ENCODE measurements around the gene SAP30L.

DNA sequence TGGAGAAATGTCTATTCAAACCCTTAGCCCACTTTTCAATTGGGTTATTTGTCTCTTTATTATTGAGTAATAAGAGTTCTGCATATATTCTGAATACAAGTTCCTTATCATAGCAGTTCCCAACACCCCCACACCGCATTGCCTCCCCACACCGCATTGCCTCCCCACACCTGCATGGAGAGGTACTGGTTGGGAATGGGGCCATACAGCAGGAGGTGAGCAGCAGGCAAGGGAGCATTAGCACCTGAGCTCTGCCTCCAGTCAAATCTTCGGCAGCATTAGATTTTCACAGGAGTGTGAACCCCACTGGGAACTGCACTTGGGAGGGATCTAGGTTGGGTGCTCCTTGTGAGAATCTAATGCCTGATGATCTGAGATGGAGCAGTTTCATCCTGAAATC, 10.6 kb upstream of the SAP30L start:
- TF ChIP-seq POLR2A (IDR thresholded peaks at IDR 0.05; ENCODE audit: low read length) (no peak), GATA1 (IDR thresholded peaks at IDR 0.05; ENCODE audit: low read depth, low read length) (no peak)

All from erythroblast (primary cell).